Activated CD4-positive, alpha-beta T cell treated with anti-CD3 and anti-CD28 coated beads, Interleukin-2, amount 50 U/mL, for 4 hours (primary cell): Measurements from ENCODE around the gene CYB5A.
"Not testable (repeated sequence)": the region's sequence is repeated elsewhere in the genome, so short reads cannot be mapped to it uniquely, and the experiment has no call there.

ENCODE experiments used
- DNase-seq, 2 experiments: peaks; one replicate each; pipeline ENCODE4 v3.0.0-alpha.2; 2020

CYB5A gene

GRCh38 chr18:74292982-74293381 is 1.2 kb upstream of the CYB5A start:
- DNase-seq, result not testable (repeated sequence)

- DNase-seq, result no peak
Measured at GRCh38 chr18:74292541-74292858, 737 bp upstream of the CYB5A start.

DNA sequence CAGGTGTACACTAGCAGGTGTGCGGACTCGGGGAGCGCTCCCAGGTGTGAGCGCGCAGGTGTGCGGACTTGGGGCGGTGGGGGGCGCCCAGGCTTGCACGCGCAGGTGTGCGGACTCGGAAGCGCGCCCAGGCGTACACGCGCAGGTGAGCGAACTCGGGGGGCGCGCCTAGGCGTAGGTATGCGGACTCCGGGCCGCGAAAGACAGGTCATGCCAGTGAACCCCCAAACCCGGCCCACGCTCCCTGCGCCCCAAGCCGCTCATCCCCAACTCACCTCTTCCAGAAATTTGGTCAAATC is 342 bp downstream of the CYB5A start:
- no peak for DNase-seq

- peak in 1 of 2 experiments; percentile 15 for DNase-seq
Measured at GRCh38 chr18:74290794-74291471, 830 bp downstream of the CYB5A start.

GRCh38 chr18:74290021-74290420 is 1.7 kb downstream of the CYB5A start:
- no peak for DNase-seq

- DNase-seq, result no peak
Measured at GRCh38 chr18:74289137-74289536, 2.6 kb downstream of the CYB5A start.

DNA sequence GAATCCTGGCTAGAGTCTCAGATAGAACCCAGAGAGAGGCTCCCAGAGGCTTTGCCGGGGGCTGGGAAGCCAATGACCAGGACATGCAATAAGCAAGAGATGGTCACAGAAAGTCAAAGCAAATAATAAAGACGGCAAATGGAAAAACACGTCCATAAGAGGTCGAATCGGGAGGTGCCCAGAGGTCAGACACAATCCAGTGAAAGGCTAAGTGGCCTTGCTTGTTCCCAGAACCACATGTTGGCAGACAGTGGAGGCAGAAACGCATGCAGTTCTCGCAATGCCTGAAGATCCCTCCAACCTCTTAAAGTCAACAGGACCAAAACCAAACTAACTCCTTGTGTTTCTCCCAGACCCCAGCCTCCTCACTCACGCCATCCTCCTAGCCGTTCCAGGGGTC is 3.0 kb downstream of the CYB5A start:
- no peak for DNase-seq

DNA sequence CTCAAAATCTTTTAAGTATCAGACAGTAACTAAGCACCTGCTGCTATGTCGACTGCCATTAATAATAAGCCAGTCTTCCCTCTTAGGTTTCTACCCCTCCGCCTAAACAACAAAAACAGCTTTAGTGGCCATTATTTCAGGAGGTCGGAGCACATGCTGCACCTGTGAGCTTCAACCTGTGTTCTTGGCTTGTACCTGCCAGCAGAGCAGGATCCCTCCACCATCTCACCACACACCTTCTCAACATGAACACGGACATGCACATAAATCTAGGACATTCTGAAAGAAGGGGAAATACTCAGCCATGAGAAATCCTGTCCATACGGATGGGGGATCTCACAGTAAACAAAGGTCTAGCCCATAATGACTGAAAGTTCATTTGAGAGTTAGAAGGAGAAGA is 3.7 kb downstream of the CYB5A start:
- DNase-seq, result no peak

DNA sequence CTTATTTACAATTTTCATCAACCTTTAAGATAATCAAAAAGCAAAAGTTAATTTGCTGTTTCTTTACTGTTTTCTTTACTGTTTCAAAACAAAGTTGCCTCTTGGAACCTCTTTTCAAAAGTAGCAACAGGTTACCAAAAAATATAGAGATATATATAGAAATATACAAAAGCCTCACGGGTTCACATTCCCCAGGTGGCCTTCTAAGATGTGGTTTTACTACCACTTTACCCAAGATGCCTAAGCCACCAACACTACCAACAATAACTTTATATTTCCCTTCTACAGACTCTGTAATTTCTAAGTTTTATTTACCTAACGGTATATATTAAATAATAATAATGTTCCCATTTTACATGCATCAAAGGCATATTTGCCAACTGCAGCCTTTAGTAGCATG is 4.9 kb downstream of the CYB5A start:
- no peak for DNase-seq

DNA sequence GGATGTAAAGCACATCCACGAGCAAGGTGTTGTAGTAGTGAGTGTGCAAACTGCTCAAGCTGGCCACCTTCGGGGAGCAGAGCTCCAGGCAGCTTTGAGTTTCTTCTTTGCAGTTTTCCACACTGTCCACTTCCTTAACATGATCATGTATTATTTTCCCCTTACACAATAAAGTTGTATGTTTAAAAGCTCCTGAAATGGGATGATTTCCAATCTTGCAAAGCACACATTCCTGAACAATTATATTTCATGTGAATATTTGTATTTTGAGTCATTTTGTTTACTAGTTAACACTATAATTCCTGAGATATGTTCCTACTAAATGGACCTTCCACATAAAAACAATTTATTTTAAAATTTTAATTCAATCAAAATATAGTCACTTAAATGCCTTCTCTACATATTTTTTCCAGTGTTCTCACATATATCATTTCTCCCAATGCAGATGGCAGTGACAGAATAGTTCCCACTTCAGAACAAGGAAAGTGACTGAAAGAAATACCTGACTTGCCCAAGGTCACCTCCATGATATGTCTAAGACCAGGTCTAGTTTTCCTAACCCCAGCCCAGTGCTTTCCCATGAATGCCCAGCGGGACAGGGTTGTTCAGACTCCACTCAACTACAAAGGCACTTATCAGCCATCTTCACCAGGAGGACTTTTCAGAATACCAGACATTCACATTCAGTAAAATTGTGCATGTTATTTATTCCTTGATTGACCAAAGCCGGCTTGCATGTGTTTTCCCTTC is 5.5 kb downstream of the CYB5A start:
- no peak for DNase-seq

DNA sequence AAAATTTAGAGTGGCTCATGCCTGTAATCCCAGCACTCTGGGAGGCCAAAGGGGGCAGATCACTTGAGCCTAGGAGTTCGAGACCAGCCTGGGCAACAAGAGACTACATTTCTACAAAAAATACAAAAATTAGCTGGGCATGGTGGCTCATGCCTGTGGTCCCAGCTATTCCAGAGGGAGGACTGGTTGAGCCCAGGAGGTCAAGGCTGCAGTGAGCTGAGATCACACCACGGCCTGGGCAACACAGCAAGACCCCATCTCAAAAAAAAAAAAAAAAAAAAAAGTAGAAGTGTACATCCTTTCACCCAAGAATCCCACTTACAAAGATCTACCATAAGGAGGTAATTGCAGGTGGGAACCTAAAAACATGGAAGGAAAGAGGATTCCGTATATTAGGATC is 6.2 kb downstream of the CYB5A start:
- not testable (repeated sequence) for DNase-seq

- no peak for DNase-seq
Measured at GRCh38 chr18:74284980-74285355, 6.8 kb downstream of the CYB5A start.

- no peak for DNase-seq
Measured at GRCh38 chr18:74284191-74284979, 7.4 kb downstream of the CYB5A start.

GRCh38 chr18:74283646-74284045 is 8.1 kb downstream of the CYB5A start:
- DNase-seq, result no peak

- DNase-seq, result no peak
Measured at GRCh38 chr18:74282755-74283554, 8.8 kb downstream of the CYB5A start.

DNA sequence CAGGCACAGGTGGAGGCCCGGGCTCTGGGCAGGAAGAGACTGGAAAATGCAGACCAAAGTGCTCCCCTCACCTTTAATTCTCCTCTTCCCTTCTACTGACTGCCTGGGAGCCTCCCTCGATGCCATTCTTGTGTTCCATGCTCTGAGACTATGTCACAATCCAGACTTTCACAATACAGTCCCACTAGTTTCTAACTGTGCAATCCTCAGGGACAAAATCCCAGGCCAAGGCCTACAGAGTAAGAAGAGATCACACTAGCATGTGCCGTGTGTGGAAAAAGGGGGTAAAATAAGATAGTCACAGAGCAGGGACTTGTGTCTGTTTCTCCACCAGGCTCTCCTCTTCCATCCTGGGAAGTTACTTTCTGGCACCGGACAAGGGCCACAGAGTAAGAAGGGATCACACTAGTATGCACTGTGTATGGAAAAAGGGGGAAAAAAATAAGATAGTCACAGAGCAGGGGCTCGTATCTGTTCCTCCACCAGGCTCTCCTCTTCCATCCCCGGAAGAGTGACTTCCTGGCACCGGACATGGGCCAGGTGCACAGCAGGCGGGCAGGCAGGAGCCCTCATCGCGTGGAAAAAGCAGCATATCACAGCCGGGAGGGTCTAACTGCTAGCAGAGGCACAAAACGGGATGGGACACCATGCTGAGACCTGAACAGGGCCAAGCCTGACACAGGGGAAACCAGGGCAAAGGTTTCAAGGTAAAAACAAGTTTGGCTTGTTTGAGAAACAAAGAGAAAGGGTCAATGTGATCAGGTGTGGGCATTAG is 9.6 kb downstream of the CYB5A start:
- DNase-seq, result no peak

- DNase-seq, result no peak
Measured at GRCh38 chr18:74281011-74281979, 10.5 kb downstream of the CYB5A start.

DNA sequence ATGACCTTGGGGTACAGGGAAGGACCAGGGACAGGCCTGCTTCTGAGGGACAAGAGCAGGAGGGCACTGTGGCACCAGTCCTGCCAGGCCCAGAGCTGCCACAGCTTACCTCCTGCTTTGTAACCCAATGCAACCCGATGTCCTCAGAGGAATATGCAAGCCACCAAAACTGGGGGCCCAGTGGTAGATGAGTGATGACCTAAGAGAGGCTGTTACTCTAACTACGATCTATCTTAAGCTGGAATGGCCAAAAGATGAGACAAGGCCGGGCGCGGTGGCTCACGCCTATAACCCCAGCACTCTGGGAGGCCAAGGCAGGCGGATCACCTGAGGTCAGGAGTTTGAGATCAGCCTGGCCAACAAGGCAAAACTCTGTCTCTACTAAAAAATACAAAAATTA is 12.8 kb downstream of the CYB5A start:
- DNase-seq, result no peak

DNA sequence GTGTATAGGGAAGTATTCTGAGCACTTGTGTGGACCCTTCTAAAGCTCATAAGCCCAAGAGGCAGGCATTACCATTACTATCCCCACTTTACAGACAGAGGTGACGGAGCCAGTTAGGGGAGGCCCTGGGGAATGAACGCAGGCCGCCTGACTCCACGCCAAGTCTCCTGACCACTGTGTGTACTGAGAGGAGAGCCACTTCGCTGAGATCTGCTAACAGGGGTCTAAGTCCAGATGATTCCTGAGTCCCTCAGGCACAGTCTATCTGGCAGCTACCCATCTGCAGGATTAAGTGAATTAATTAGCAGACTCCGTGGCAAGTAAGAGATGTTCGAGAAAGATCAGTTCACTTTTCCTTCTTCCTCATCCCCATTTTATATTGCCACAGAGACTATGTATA is 13.7 kb downstream of the CYB5A start:
- no peak for DNase-seq

DNA sequence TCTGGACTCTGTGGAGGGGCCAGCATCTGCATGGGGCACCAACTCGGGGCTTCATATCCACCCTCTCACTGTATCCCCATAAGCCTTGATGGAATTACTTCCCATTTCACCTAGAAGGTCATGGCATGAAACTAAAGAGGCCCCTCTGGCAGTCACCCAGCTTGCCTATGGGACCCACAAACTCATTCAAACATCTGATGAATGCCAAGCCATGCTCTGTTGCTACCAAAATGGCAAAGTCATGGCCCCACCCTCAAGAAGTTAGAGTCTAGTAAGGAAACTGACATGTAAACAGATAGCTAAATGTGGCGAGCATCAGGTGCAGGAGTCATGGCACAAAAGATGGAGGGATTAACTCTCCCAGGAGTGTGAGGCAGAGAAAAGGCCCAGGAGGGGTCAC is 14.5 kb downstream of the CYB5A start:
- DNase-seq, result no peak

DNA sequence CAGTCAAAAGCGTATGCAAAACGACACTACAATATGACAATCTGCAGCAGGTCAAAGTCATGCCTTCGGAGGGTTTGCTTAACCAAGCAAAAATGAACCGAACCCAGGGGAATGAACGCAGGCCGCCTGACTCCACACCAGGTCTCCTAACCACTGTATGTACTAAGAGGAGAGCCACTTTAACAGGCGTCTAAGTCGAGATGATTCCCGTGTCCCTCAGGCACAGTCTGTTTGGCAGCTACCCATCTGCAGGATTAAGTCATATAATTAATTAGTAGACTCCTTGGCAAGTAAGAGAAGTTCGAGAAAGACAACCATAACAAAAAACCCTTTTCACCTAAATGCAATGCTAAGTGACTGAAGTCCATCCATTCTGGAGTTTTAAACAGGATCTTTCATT is 15.2 kb downstream of the CYB5A start:
- no peak for DNase-seq
